Left ventricle myocardium inferior (tissue), 1 donor: ENCODE data around the gene RPS6KB2. TPM values are rescaled to one million over a fixed set of nuclear protein-coding genes. Genes with fewer than 3 reads are reported as not detected.

ENCODE experiments used
- DNase-seq: peaks from one replicate; pipeline ENCODE4 v3.0.0-alpha.2; 2020
- H3K27ac ChIP-seq: fragments of 200-600 bp; replicated peaks from 2 replicates; pipeline ENCODE4 v1.8.0; 2021
- H3K27me3 ChIP-seq: fragments of 200-600 bp; 2 replicates; pipeline ENCODE4 v1.8.0; 2021; ENCODE audit warnings: low read depth
- H3K36me3 ChIP-seq: fragments of 200-600 bp; 2 replicates; pipeline ENCODE4 v1.8.0; 2021
- H3K4me1 ChIP-seq: fragments of 200-600 bp; 2 replicates; pipeline ENCODE4 v1.8.0; 2021
- H3K4me3 ChIP-seq: fragments of 200-600 bp; 2 replicates; pipeline ENCODE4 v1.8.0; 2021; ENCODE audit warnings: mild to moderate bottlenecking, moderate library complexity
- H3K9me3 ChIP-seq: fragments of 200-600 bp; replicated peaks from 2 replicates; pipeline ENCODE4 v1.8.0; 2021
- CTCF ChIP-seq: fragments of 200-600 bp; IDR thresholded peaks from 2 replicates; pipeline ENCODE4 v1.8.0; 2021; ENCODE audit warnings: antibody characterized with exemption, mild to moderate bottlenecking, borderline replicate concordance
- intact Hi-C: fragments of 100-400 bp; cut with micrococcal nuclease; formaldehyde crosslinking; loops from one replicate; pipeline ENCODE4 v1.11.0; 2022
- long read RNA-seq: library from polyadenylated mRNA; unstranded; transcript quantifications from one replicate; pipeline ENCODE4 v2.0.0, GENCODE V29; 2021
- total RNA-seq: library from RNA; stranded (reverse); fragmentation: NEBNext Ultra II Directional; extraction: Animal tissue kit (Norgen Biotek cat#: 25700); gene quantifications from one replicate; pipeline ENCODE4 v1.2.1, GENCODE V29; 2021
- donor health status: DM: no; HTN: yes; CAD: no; lungs with severe emphysema.

Gene RPS6KB2
- total RNA-seq, result 21.3 TPM
- long read RNA-seq, transcript RPS6KB2-201 (15 exons, 1,733 nt), result major isoform, 26 of 41 reads
- long read RNA-seq, partial matches to known transcripts, result 3 of 41 reads
- long read RNA-seq, other reads (novel, unspliced or antisense), result 11 of 41 reads

- TF ChIP-seq CTCF, result no peak
- Histone ChIP-seq H3K27me3 (no peaks in the 10 kb centered on the region), H3K36me3 (peaks cover 35% of the 10 kb centered on the region), H3K9me3 (no peaks in the 10 kb centered on the region), H3K27ac (peak within 1 kb of the TSS; percentile 89), H3K4me1 (peaks cover 31% of the 10 kb centered on the region), H3K4me3 (peak within 1 kb of the TSS; percentile 81)
- DNase-seq, result peak; percentile 99
- intact Hi-C loops, result no loop called here
Observed at GRCh38 chr11:67428052-67429001, at the start of gene RPS6KB2. Gene RPS6KB2 (plus strand): TSS chr11:67428494. CDS start chr11:67428546, 52 bp downstream.

- intact Hi-C loops, result no loop called here
- Histone ChIP-seq H3K27ac (no peak overlapping the region), H3K9me3 (no peaks in the 10 kb centered on the region), H3K4me3 (no peak overlapping the region), H3K4me1 (peaks cover 14% of the 10 kb centered on the region), H3K36me3 (no peaks in the 10 kb centered on the region), H3K27me3 (peaks cover 51% of the 10 kb centered on the region)
- no peak for DNase-seq
- TF ChIP-seq CTCF, result no peak
Observed at GRCh38 chr11:67378544-67378943, 49.8 kb upstream of the RPS6KB2 start.

DNA sequence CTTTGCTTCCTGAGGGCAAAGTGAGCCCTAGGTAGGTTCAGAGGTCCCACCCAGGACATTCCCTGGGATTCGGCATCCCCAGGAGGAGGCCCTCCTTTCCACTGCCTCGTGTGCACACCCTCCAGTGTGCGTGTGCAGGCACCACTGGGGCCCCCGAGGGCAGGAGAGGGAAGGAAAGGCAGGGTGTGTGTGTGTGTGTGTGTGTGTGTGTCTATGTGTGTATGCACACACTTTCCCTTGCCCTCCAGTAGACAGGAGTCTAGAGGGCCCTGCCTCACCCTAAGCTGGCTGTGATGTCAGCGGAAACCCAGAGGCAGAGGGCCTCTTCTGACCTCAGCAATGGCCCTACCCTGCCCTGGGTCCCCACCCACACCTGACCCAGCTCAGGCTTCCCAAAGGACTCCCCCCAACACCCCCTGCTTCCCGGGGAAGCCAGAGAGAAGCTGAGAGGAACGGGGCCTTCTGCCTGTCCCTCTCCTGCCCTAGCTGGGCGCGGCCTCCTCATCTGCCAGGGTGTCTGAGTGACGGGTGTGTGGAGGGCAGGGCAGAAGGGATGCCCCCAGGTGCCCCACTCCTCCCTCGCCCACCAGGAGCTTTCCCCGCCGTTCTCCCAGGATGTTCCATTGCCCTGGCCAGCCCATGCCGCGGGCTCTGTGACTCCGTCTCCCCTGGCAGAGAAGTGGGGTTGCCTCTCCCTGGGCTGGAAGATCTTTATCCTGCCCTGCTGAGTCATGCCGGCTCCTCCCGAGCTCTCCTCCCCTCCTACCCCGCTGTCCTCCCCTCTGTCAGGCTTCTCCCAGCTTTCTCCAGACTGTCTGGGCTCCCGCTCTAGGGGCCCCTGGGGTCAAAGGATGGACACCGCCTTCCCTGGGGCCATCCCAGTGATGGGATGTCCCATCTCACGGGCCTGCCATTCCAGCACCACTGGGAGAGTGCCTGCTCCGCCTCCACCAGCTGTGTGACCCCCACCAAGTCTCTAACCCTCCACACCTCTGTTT lies 48.9 kb upstream of the RPS6KB2 start:
- H3K4me1 ChIP-seq, result peaks cover 6% of the 10 kb centered on the region
- TF ChIP-seq CTCF, result no peak
- H3K27me3 ChIP-seq, result peaks cover 49% of the 10 kb centered on the region
- no peak for DNase-seq
- H3K27ac ChIP-seq, result no peak overlapping the region
- no peaks in the 10 kb centered on the region for H3K9me3 ChIP-seq
- H3K4me3 ChIP-seq, result no peak overlapping the region
- no peaks in the 10 kb centered on the region for H3K36me3 ChIP-seq
- intact Hi-C loops, result no loop called here

DNA sequence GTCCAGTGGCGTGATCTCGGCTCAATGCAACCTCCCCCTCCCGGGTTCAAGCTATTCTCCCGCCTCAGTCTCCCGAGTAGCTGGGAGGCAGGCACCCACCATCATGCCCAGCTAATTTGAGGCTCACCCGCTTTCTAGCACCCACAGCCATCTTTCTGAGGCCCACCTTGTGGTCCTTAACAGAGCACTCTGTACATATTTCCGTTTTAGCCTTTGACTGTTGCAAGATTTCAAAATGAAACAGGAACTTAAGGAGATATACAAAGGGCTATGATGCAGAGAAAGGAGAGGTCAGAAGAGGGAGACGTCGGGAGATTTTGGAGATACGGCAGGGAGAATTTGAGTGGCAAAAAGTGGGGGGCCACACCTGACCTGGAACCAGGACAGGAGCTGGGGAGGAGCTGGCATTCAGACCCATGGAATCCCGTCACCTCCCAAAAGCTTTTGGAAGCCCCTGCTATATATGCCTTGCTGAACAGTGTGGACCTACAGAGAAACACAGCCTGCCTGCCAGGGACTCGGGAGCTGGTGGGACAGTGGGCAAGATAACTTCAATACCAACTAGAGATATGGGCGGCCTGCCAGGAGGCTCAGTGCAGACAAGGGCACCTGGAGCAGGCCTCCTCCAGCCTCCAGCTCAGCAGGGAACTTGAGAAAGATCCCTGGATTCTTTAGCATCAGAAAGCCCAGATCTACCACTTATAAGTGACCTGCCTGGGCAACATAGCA lies 46.9 kb upstream of the RPS6KB2 start:
- no peaks in the 10 kb centered on the region for H3K36me3 ChIP-seq
- peaks cover 6% of the 10 kb centered on the region for H3K4me1 ChIP-seq
- no peaks in the 10 kb centered on the region for H3K9me3 ChIP-seq
- DNase-seq, result no peak
- H3K27me3 ChIP-seq, result peaks cover 30% of the 10 kb centered on the region
- H3K27ac ChIP-seq, result no peak overlapping the region
- intact Hi-C loops, result no loop called here
- no peak for TF ChIP-seq CTCF
- no peak overlapping the region for H3K4me3 ChIP-seq
